Measurements from ENCODE around the gene TAS2R40.

GRCh38 chr7:143223784-143224183 lies 1.9 kb downstream of the TAS2R40 start:
- TF ChIP-seq CTCF (IDR thresholded peaks at IDR 0.05) (no peak), POLR2A (IDR thresholded peaks at IDR 0.05) (no peak)

All from heart left ventricle (tissue), 13 donors.